Body of pancreas (tissue), 4 donors: ENCODE results near the gene ALDH1A2.

Experiments used
- CTCF ChIP-seq, 7 experiments: fragments of 450-650 bp in 4 of 7; fragments of 200-600 bp in 3 of 7; sonication (generic) in 3 of 7; IDR thresholded peaks; one replicate each; pipeline ENCODE4 v1.5.1; 2016 to 2019; ENCODE audit warnings: antibody characterized with exemption in 7 of 7
- POLR2A ChIP-seq, 3 donors: fragments of 450-650 bp; IDR thresholded peaks; one replicate each; pipeline ENCODE4 v1.6.1; 2016; ENCODE audit warnings: antibody characterized with exemption in 3 of 3, mild to moderate bottlenecking in 2 of 3

DNA sequence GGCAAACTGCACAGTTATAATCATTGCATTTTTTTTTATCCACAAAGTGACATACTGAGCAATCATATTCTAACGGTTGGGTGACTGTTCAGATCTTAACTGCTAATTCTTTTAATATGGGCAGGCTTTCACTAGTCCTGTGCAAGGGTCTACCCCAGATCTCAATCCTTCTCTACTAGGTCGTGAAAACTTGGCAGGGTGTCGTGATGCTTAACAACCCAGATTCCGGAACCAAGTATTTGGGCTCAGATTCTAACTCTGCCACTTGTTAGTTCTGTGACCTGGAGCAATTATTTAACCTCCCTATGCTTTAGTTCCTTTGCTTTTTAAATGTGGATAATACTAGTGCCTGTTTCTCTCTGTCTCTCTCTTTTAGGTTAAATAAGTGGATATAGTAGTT is 16.4 kb upstream of the ALDH1A2 start:
- TF ChIP-seq CTCF (IDR thresholded peaks at IDR 0.05) (no peak), POLR2A (IDR thresholded peaks at IDR 0.05) (no peak)
